Neural progenitor cell (in vitro differentiated cells): ENCODE results near the gene MON1B. TPM values are rescaled to one million over a fixed set of nuclear protein-coding genes. Genes with fewer than 3 reads are reported as not detected.

Experiments
- DNase-seq: peaks from one replicate; pipeline ENCODE4 v3.0.0-alpha.2; 2016; ENCODE audit warnings: low spot score
- H2AFZ ChIP-seq: fragments of 200-600 bp; sonication (generic); replicated peaks from 2 replicates; pipeline ENCODE4 v1.6.1; 2016; ENCODE audit warnings: antibody characterized with exemption
- H3F3A ChIP-seq: fragments of 200-600 bp; sonication (generic); 2 replicates; pipeline ENCODE4 v1.6.1; 2016; ENCODE audit warnings: antibody characterized with exemption, low read depth
- H3K27ac ChIP-seq: fragments of 200-600 bp; sonication (generic); 2 replicates; pipeline ENCODE4 v1.5.1; 2016; ENCODE audit warnings: mild to moderate bottlenecking
- H3K27me3 ChIP-seq: fragments of 200-600 bp; sonication (generic); 2 replicates; pipeline ENCODE4 v1.6.1; 2016; ENCODE audit warnings: mild to moderate bottlenecking, moderate library complexity
- H3K36me3 ChIP-seq: fragments of 200-600 bp; sonication (generic); 2 replicates; pipeline ENCODE4 v1.5.1; 2016
- H3K4me1 ChIP-seq: fragments of 200-600 bp; sonication (generic); 2 replicates; pipeline ENCODE4 v1.6.1; 2016; ENCODE audit warnings: mixed run types
- H3K4me2 ChIP-seq: fragments of 200-600 bp; sonication (generic); 2 replicates; pipeline ENCODE4 v1.6.1; 2016
- H3K4me3 ChIP-seq: fragments of 200-600 bp; sonication (generic); 2 replicates; pipeline ENCODE4 v1.5.1; 2016
- H3K79me2 ChIP-seq: fragments of 200-600 bp; sonication (generic); 2 replicates; pipeline ENCODE4 v1.6.1; 2016; ENCODE audit warnings: low read depth
- H3K9ac ChIP-seq: fragments of 200-600 bp; sonication (generic); 2 replicates; pipeline ENCODE4 v1.6.1; 2016
- H3K9me3 ChIP-seq: fragments of 200-600 bp; sonication (generic); 2 replicates; pipeline ENCODE4 v1.5.1; 2016; ENCODE audit warnings: low read depth
- H4K20me1 ChIP-seq: fragments of 200-600 bp; sonication (generic); 2 replicates; pipeline ENCODE4 v1.6.1; 2016; ENCODE audit warnings: low read depth
- H3K27ac Mint-ChIP-seq: 3 replicates; pipeline ENCODE4 v1.8.0; 2021; ENCODE audit warnings: mixed read lengths
- H3K27me3 Mint-ChIP-seq: 2 replicates; pipeline ENCODE4 v1.8.0; 2022; ENCODE audit warnings: low read depth, mild to moderate bottlenecking, inconsistent platforms, moderate library complexity, mixed read lengths; ENCODE audit not compliant: insufficient read depth
- H3K36me3 Mint-ChIP-seq: 3 replicates; pipeline ENCODE4 v1.8.0; 2021; ENCODE audit warnings: mixed read lengths
- H3K4me1 Mint-ChIP-seq: 3 replicates; pipeline ENCODE4 v1.8.0; 2021; ENCODE audit warnings: mixed read lengths
- H3K4me3 Mint-ChIP-seq: 3 replicates; pipeline ENCODE4 v1.8.0; 2021; ENCODE audit warnings: mild to moderate bottlenecking, moderate library complexity, mixed read lengths
- H3K9me3 Mint-ChIP-seq: 3 replicates; pipeline ENCODE4 v1.8.0; 2020; ENCODE audit warnings: mixed read lengths
- CTCF ChIP-seq: fragments of 200-600 bp; sonication (generic); IDR thresholded peaks from 2 replicates; pipeline ENCODE4 v1.5.1; 2017; ENCODE audit warnings: antibody characterized with exemption, mild to moderate bottlenecking
- EZH2 ChIP-seq: fragments of 200-600 bp; sonication (generic); IDR thresholded peaks from 2 replicates; pipeline ENCODE4 v1.6.1; 2017; ENCODE audit warnings: antibody characterized with exemption, mild to moderate bottlenecking, moderate library complexity
- EZH2phosphoT487 ChIP-seq: fragments of 200-600 bp; sonication (generic); IDR thresholded peaks from 2 replicates; pipeline ENCODE4 v1.6.1; 2017; ENCODE audit warnings: antibody characterized with exemption
- total RNA-seq: library from RNA; depleted of rRNA; stranded (reverse); fragments of >200 nt; gene quantifications from 2 replicates; pipeline ENCODE4 v1.2.3, GENCODE V29; 2015; ENCODE audit warnings: low replicate concordance

The MON1B gene
- total RNA-seq, 1 donor from 2014 or later: 9.1 TPM

GRCh38 chr16:77166726-77167125, 24.3 kb upstream of the MON1B start:
- Histone ChIP-seq H3K4me2 (no peak overlapping the region), H3K4me1 (no peaks in the 10 kb centered on the region), H3K36me3 (no peaks in the 10 kb centered on the region), H3K9ac (no peak overlapping the region), H3K27me3 (no peaks in the 10 kb centered on the region), H3K79me2 (no peaks in the 10 kb centered on the region), H2AFZ (no peak overlapping the region), H3F3A (no peaks in the 10 kb centered on the region), H3K9me3 (no peaks in the 10 kb centered on the region), H4K20me1 (no peaks in the 10 kb centered on the region), H3K4me3 (no peak overlapping the region), H3K27ac (no peak overlapping the region)
- Mint-ChIP-seq H3K27ac (no peak overlapping the region), H3K27me3 (no peaks in the 10 kb centered on the region), H3K4me3 (no peak overlapping the region), H3K36me3 (no peaks in the 10 kb centered on the region), H3K4me1 (no peaks in the 10 kb centered on the region), H3K9me3 (no peaks in the 10 kb centered on the region)
- no peak for DNase-seq
- TF ChIP-seq CTCF: no peak
- no peak for TF ChIP-seq EZH2
- TF ChIP-seq EZH2phosphoT487: no peak

GRCh38 chr16:77168901-77169300, 22.1 kb upstream of the MON1B start:
- Histone ChIP-seq H3K4me3 (no peak overlapping the region), H3K36me3 (no peaks in the 10 kb centered on the region), H3F3A (no peaks in the 10 kb centered on the region), H3K4me1 (no peaks in the 10 kb centered on the region), H3K27ac (no peak overlapping the region), H3K79me2 (no peaks in the 10 kb centered on the region), H3K9me3 (no peaks in the 10 kb centered on the region), H2AFZ (no peak overlapping the region), H3K4me2 (no peak overlapping the region), H3K27me3 (peaks cover 4% of the 10 kb centered on the region), H4K20me1 (no peaks in the 10 kb centered on the region), H3K9ac (no peak overlapping the region)
- no peak for DNase-seq
- Mint-ChIP-seq H3K27me3 (no peaks in the 10 kb centered on the region), H3K4me3 (no peak overlapping the region), H3K27ac (no peak overlapping the region), H3K4me1 (no peaks in the 10 kb centered on the region), H3K9me3 (no peaks in the 10 kb centered on the region), H3K36me3 (no peaks in the 10 kb centered on the region)
- no peak for TF ChIP-seq EZH2phosphoT487

- Mint-ChIP-seq H3K4me1 (no peaks in the 10 kb centered on the region), H3K36me3 (no peaks in the 10 kb centered on the region), H3K27me3 (no peaks in the 10 kb centered on the region), H3K9me3 (no peaks in the 10 kb centered on the region), H3K27ac (no peak overlapping the region), H3K4me3 (no peak overlapping the region)
- no peaks in the 10 kb centered on the region for H3K4me1 ChIP-seq
- TF ChIP-seq EZH2 (no peak), CTCF (peak; percentile 95)
- no peak overlapping the region for H3K27ac ChIP-seq
- no peaks in the 10 kb centered on the region for H3K9me3 ChIP-seq
- H3K4me3 ChIP-seq: no peak overlapping the region
- H3F3A ChIP-seq: no peaks in the 10 kb centered on the region
- H2AFZ ChIP-seq: no peak overlapping the region
- H3K4me2 ChIP-seq: no peak overlapping the region
- H3K79me2 ChIP-seq: no peaks in the 10 kb centered on the region
- H4K20me1 ChIP-seq: no peaks in the 10 kb centered on the region
- peaks cover 5% of the 10 kb centered on the region for H3K27me3 ChIP-seq
- no peaks in the 10 kb centered on the region for H3K36me3 ChIP-seq
- H3K9ac ChIP-seq: no peak overlapping the region
- peak; percentile 78 for DNase-seq
Observed at GRCh38 chr16:77169650-77170236, 21.2 kb upstream of the MON1B start.

GRCh38 chr16:77170805-77171204, 20.2 kb upstream of the MON1B start:
- no peaks in the 10 kb centered on the region for H3K4me1 Mint-ChIP-seq
- DNase-seq: no peak
- Histone ChIP-seq H3K9me3 (no peaks in the 10 kb centered on the region), H3K9ac (no peak overlapping the region), H3K36me3 (no peaks in the 10 kb centered on the region), H4K20me1 (no peaks in the 10 kb centered on the region), H2AFZ (peak overlapping the region; percentile 74), H3K4me1 (no peaks in the 10 kb centered on the region), H3K4me3 (no peak overlapping the region), H3K79me2 (no peaks in the 10 kb centered on the region), H3K27ac (no peak overlapping the region), H3K27me3 (peaks cover 5% of the 10 kb centered on the region), H3F3A (no peaks in the 10 kb centered on the region), H3K4me2 (no peak overlapping the region)
- H3K27ac Mint-ChIP-seq: no peak overlapping the region
- no peaks in the 10 kb centered on the region for H3K36me3 Mint-ChIP-seq
- no peaks in the 10 kb centered on the region for H3K27me3 Mint-ChIP-seq
- H3K4me3 Mint-ChIP-seq: no peak overlapping the region
- TF ChIP-seq EZH2phosphoT487: no peak
- TF ChIP-seq CTCF: no peak
- TF ChIP-seq EZH2: no peak
- no peaks in the 10 kb centered on the region for H3K9me3 Mint-ChIP-seq
